Measurements from ENCODE around the gene SOCS1.

GRCh38 chr16:11290102-11290893, 34.3 kb upstream of the SOCS1 start:
- TF ChIP-seq CTCF (IDR thresholded peaks at IDR 0.05) (no peak), POLR2A (IDR thresholded peaks at IDR 0.05) (no peak)

Data from right lobe of liver (tissue), 4 donors.